GM18502 (cell line): ENCODE results near the gene YOD1.

Experiments used
- ATAC-seq: cut with Tn5 transposase; IDR thresholded peaks from one replicate; pipeline ENCODE4 v1.9.1; 2021; ENCODE audit warnings: mild to moderate bottlenecking; ENCODE audit not compliant: unreplicated experiment, poor library complexity

YOD1 gene

DNA sequence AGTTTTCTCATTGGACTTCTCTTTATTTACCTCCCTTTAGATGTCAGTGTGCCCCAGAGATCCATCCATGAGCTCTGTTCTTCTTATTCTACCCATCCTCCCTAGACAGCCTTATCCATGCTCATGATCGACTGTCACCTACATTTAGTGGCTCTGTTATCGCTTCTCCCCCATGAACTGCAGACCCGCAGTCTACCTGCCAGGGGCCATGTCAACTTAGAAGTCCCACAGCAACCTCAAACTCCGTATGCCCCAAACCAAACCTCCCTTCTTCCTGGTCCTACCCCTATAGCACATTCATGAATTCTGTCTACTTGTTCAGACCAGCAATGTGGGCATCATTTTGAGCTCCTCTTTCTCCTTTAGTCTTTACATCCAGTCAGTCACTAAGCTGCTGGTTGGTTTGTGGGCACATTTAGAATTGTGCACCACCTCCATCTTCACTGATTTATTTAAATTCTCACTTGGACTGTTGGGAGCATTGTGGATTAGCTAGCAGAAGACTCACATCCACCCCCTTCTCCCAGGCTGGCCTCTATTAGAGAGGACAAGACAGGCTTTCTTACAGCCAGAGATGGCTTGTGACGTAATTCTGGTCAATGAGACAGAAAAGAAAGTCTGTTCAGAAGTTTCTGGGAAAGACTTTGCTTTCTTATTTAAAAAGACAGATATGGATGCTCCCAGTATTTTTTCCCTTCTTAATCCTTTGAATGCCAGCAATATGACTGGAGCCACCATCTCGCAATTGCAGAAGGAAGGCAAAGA lies 37.5 kb downstream of the YOD1 start:
- ATAC-seq: no peak

DNA sequence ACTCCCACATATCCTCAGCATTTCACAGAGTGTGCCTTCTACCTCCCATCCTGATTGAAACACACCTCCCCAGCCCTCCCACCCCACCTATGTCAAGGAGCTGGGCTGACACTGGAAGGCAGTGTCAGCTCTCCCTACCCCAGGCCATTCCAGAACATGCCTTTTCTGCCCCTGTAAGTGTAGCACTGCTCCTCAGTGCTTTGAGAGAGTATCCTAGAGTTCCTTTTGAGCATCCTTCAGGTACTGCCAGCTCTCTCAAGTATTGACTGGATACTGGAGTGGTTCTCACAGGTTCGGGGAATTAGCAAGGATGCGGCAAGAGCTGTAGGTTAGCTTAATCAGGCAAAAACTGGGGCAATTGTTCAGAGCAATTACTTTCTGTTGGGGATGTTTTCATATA lies 40.3 kb downstream of the YOD1 start:
- no peak for ATAC-seq

DNA sequence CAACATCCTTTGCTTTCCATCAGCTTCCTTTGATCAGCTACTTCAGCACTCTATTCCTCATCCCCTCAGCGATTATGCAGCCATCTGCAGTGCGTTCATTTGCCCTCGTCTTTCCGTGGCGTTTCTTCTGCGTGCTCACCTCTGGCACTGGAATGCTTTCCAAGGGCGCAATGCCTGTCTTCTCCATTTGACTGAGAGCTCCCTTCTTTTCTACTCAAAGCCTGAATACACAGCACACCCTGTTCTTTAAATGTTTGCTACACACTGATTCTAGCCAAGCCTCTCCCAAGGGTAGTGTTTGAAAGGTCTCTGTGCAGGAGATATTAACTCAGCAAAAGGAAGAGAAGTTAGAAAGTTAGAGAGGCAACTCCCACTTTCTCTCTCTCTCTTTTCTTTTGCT lies 41.1 kb downstream of the YOD1 start:
- no peak for ATAC-seq

DNA sequence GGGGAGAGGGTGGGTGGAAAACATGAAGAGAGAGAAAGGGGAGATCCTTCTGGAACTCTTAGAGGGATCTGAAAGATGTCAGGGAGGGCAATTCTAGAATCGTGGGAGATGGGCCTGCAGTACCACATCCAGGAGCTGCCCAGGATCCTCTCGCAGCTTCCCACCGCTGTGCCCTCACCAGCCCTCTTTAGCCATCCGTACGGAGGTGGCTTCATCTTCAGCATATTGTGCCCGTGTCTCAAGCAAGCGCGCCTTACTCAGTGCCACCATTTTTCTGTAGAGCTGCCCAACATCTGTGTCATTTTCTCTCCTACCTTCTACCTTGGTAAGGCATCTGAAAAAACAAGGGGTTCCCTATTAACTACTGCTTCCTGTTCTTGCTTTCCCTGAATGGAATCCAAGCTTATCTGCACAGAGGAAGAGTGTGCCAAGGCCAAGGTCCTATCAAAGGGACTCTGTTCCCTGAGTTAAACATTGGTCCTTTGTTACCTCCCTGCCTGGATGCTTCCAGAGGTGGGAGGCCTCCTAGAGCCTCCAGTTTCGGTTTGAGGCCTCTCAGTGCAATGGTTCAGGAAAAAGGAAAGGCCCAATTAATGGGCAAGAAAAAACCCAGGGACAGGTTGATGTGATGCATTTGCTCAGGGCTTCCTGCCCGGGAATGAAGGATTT lies 41.7 kb downstream of the YOD1 start:
- no peak for ATAC-seq

DNA sequence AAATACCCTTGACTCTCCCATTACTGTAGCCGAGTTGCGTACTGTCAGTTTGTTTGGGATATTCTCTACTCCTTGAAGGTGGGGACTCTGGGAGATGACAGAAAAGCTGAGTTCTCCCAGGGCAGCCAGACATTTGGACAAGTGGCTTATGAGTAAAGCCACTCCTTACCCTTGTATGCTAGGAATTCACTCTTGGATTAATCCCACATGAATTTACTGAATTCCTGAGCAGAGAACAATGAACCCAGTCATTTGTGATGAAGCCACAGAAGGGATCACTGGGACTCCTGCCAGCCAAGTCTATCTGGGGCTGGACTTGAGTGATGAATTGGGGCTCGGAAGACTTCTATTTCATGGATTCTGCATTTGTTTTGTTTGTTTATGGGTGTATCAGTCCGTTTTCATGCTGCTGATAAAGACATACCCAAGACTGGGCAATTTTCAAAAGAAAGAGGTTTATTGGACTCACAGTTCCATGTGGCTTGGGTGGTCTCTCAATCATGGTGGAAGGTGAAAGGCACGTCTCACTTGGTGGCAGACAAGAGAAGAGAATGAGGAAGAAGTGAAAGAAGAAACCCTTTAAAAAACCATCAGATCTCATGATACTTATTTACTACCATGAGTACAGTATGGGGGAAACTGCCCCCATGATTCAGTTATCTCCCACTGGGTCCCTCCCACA lies 43.5 kb downstream of the YOD1 start:
- ATAC-seq: no peak

DNA sequence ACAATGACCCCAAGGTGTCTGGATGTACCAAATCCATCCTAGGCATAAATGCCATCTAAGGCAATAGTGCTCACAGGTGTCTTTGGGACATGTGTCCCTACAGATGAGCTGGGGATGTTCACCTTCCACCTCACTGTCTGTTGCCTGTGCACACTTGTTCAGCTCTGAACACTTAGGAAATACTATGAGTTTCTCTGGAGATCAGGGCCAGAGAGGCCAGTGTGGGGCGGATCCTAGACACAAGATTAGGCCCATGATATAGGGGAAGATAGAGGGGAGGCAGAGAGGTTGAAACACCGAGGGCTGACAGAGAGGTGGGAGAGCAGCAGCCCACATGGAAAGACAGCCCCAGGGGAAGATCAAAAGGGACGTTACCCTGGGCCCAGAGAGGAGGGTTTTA lies 44.1 kb downstream of the YOD1 start:
- no peak for ATAC-seq

DNA sequence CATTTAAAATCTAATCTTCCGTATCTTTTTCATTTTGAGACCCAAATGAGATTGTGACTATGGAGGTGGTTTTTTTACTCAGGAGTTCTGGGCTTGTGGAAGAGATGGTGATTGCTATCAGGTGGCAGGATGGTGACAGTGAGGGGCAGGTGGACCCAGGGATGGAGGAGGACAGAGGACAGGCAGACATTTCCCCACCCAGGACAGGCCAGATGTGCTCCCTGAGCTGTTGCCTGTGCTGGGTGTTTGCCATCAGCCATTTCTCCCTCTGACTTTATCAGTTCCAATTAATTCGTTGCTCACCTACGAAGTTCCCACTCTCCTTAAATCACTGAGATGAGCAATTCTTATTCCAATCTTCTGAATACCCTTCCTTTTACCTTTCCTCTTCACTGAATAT lies 44.9 kb downstream of the YOD1 start:
- no peak for ATAC-seq

DNA sequence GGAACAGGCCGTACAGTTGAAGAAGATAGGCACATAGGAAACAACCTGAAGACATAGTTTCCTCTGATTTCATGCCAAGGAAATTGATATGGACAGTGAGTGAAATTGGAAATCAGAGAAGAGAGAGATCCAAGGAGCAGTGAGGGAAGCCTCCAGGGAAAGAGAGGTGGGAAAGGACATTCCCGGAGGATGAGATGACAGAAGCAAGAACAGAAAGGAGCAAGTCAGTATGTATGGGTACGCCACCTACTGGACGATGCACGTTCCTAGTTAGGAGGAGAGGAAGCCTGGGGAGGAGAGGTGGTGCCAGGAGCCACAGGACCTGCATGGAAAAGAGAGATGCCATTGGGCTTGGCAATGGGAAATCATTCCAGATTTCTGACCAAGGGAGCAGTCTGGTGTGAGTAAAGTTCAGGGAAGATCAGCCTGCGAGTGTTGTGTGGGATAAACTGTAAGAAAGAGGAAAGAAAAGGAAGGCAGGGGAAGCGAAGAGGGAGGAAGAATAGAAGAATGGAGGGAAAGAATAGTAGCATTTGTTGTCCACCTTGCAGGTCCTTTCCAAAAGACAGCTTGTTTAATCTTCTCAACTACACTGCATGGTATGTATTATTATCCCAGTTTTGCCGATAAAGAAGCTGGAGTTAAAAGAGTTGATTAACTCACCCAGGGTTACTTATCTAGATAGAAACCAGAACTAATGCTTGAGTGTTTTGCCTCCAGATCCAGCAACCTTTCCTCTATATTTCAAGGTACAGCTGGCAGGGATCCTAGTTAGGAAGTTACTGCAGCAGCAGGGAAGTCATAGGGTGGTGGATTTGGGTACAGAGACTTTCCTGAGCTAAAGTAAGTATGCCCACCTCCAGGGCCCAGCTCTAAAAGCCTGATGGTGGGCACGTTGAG lies 45.8 kb downstream of the YOD1 start:
- no peak for ATAC-seq

DNA sequence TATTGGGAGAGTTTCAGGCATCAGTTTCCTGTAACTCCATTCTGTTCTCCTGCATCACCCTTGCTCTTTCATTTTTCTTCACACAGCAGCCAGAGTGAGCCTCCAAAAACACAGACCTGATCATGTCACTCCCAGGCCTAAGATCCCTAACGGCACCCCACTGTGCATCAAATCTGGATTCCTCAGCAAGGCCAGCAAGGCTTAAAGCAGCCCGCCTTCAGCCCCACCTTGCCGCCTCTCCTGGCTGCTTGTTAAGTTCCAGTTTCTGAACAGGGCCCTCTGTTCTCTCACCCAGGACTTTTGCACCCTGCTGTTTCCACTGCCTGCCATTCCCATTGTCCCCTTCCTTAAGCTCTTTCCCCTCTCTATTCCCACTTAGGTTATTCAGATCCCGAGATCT lies 47.8 kb downstream of the YOD1 start:
- no peak for ATAC-seq

DNA sequence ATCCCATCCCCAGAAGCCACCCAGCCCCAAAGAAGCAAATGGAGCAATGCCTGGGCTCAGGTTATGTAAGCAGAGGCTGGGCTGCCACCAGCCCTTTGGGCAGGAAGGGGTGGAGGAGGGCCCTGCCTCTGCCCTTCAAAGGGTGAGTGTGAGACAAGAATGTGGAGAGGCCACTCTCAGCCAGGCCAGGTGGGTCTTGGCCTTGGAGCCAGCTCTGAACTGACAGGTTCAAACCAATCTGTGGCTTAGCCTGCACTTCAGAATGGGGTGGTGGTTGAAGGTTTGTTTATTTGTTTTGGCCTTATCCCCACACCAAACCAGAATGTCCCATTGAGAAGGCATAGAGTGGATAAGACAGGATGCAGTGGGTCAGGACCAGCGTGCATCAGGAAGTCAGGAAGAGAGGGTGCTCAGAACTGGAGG lies 48.3 kb downstream of the YOD1 start:
- ATAC-seq: no peak

DNA sequence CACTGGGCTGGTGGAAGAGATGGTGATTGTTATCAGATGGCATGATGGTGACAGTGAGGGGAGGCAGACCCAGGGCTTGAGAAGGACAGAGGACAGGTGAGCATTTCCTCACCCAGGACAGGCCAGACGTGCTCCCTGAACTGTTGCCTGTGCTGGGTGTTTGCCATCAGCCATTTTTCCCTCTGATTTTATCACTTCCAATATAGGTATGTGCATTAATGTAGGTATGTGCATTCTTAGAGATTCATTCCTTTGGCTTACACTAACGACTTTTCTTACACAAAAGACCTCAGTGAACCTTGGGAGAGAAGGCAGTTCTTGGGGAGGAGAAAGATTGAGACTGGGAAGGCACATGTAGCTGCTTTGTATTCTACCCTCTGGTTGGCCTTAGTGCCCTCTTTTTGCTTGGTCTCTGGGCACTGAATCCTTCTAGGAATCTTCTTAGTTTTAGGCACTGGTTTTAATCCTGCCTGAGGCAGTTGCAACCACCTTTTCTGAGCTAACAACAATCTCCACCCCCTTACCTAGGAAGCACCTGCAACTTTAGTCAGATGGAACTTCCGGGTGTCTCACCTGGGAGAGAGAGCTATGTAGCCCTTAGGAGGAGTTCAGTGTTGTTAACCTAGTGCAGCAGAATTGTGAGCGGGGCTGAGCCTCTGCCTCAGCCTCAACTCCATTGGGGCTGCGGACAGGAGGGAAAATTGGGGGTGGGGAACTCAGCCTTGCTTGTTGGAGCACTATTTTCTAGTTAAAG lies 49.3 kb downstream of the YOD1 start:
- no peak for ATAC-seq

DNA sequence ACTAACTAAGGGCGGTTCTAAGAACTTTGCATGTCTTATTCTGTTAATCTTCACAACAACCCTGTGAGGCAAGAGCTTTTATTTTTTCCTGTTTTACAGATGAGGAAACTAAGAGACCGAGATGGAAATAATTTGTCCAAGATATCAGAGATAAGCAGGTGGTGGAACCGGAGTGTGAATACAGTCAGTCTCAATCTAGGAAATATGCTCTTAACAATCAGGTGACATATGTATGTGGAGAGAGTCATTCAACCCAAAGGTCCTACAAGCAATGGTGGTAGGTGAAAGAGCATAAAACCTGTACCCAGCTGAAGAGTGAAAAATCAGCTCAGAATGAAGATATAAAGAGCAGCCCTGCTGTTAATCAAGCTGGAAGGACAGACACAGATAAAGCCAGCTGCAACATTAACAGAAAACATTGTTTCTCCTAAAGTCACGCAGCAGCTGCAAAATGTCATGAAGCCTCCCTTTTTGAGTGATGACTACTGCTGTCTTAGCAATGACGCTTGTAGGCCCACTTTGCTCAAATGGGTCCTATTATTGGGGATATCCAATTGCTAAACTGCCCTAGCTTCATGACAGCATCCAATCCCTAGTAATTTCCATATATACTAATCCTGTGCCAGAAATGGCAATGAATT lies 50.2 kb downstream of the YOD1 start:
- no peak for ATAC-seq

DNA sequence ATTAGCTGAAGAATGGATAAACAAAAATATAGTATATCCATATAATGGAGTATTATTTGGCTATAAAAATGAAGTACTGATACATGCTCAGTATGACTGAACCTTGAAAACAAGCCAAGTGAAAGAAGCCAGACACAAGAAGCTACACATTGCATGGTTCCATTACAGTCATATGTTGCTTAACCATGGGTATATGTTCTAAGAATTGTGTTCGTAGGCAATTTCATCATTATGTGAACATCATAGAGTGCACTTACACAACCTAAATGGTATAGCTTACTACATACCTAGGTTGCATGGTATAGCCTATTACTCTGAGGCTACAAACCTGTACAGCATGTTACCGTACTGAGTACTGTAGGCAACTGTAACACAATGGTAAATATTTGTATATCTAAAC lies 52.2 kb downstream of the YOD1 start:
- no peak for ATAC-seq
